ENCODE measurements around the gene COPB2.

DNA sequence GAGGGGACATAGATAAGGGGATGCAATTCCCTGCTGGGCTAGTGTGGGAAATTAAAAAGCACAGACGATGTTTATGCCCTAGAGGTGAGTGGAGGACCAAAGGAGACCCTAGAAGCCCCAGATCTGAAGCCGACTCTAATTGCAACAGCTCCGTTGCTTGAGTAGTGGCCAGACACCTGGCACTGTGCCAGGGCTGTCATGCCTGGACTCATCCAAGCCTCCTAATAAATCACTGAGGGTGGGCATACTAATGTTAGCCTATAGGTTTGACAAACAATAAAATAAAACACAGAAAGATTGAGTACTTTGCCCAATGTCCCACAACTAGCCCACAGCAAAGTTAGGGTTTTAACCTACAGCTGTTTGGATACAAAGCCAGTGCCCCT lies 71.0 kb downstream of the COPB2 start:
- TF ChIP-seq, protein P1, sequence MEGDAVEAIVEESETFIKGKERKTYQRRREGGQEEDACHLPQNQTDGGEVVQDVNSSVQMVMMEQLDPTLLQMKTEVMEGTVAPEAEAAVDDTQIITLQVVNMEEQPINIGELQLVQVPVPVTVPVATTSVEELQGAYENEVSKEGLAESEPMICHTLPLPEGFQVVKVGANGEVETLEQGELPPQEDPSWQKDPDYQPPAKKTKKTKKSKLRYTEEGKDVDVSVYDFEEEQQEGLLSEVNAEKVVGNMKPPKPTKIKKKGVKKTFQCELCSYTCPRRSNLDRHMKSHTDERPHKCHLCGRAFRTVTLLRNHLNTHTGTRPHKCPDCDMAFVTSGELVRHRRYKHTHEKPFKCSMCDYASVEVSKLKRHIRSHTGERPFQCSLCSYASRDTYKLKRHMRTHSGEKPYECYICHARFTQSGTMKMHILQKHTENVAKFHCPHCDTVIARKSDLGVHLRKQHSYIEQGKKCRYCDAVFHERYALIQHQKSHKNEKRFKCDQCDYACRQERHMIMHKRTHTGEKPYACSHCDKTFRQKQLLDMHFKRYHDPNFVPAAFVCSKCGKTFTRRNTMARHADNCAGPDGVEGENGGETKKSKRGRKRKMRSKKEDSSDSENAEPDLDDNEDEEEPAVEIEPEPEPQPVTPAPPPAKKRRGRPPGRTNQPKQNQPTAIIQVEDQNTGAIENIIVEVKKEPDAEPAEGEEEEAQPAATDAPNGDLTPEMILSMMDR (IDR thresholded peaks at IDR 0.05), result no peak
- no peak for TF ChIP-seq POLR2A (IDR thresholded peaks at IDR 0.05)

Data from thyroid gland (tissue), 4 donors.